GM12874 (cell line): Measurements from ENCODE around the gene FEV.

ENCODE experiments used
- TF ChIP-seq, protein P1 (sequence below): IDR thresholded peaks from 2 replicates; pipeline ENCODE4 v1.5.1; 2011; ENCODE audit warnings: low read depth, mild to moderate bottlenecking, control low read depth, low read length, moderate library complexity; ENCODE audit not compliant: insufficient read depth

The FEV gene

DNA sequence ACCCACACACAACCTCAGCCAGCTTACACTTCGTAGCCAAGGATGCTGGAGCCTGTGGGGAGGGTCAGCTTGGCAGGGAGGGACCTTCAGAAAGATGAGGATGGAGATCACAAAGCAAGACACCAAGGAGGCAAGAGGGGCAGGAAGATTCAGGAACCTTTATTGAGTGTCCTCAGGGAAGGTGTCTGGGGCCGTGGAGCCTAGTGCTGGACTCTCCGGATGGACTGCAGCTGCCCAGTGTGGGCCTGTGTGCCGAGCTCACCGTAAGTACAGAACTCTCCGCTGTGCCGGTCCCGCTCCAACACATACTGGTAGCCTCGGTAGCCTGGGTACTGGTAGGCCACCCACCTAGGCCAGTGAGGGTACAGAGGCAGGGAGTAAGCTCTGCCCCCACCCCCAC, 5.1 kb upstream of the FEV start:
- TF ChIP-seq, protein P1, sequence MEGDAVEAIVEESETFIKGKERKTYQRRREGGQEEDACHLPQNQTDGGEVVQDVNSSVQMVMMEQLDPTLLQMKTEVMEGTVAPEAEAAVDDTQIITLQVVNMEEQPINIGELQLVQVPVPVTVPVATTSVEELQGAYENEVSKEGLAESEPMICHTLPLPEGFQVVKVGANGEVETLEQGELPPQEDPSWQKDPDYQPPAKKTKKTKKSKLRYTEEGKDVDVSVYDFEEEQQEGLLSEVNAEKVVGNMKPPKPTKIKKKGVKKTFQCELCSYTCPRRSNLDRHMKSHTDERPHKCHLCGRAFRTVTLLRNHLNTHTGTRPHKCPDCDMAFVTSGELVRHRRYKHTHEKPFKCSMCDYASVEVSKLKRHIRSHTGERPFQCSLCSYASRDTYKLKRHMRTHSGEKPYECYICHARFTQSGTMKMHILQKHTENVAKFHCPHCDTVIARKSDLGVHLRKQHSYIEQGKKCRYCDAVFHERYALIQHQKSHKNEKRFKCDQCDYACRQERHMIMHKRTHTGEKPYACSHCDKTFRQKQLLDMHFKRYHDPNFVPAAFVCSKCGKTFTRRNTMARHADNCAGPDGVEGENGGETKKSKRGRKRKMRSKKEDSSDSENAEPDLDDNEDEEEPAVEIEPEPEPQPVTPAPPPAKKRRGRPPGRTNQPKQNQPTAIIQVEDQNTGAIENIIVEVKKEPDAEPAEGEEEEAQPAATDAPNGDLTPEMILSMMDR = no peak

DNA sequence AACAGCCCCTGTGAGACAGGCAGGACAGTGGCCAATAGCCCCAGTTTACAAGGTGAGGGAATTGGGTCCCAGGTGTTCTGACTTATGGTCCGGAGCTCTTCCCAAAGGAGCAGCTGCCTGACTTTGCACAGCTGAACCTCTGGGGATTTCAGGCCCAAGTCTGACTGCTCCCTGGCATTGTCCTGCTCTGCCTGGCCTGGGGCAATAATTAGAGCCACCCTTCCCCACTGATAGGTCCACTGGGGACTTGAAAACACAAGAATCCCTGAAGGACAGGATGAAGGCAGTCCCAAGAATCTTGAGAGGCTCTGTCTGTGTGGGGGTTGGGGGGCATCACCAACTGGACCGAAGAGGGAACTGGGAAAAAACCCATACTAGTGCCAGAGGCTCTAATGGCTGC, 3.7 kb upstream of the FEV start:
- TF ChIP-seq, protein P1 = no peak

DNA sequence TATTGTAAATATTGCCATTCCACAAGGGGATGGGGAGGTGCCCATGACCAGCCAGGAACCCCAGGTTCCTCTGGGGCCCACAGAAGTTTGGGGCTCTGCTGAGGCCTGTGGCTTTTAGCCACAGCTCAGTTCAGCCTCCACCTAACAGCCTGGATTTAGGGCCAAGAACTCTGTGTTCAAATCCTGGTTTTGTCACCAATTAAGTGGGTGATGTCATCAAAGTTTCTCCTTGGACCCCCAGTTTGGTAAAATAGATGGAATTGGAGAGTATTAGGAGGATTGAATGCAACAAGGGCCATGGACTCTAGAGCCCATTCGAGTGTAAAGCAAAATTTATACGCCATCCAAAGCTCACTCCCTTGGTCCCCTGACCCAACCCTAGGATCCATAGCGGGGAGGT, 3.2 kb upstream of the FEV start:
- TF ChIP-seq, protein P1 = no peak

DNA sequence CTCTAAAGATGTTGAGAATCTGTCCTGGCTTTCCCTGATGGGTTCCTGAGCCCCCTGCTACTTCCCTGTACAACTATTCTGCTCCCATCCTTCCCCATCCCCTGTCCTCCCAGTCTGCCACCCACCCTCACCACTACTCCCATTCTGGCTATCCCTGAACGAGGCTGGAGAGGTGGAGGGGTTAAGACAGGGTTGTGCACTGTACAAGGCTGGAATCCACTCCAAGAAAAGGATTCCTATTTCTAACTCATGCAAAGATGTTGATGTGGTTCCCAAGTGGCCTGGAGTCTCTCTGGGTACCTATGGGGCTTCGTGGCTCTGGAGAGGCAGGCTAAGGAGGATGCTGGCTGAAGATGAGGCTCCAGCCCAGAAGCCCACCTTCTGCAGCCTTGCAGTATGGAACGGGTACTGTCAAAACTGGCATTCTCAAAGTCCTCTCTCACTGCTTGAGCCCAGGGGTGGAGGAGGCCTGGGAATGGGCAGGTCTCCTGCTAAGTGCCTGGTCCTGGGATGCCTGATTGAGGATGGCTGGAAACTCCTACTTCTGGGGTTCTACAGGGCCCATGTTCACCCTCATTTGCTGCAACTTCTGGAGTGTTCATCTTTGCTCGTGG, 1.3 kb upstream of the FEV start:
- TF ChIP-seq, protein P1 = no peak

DNA sequence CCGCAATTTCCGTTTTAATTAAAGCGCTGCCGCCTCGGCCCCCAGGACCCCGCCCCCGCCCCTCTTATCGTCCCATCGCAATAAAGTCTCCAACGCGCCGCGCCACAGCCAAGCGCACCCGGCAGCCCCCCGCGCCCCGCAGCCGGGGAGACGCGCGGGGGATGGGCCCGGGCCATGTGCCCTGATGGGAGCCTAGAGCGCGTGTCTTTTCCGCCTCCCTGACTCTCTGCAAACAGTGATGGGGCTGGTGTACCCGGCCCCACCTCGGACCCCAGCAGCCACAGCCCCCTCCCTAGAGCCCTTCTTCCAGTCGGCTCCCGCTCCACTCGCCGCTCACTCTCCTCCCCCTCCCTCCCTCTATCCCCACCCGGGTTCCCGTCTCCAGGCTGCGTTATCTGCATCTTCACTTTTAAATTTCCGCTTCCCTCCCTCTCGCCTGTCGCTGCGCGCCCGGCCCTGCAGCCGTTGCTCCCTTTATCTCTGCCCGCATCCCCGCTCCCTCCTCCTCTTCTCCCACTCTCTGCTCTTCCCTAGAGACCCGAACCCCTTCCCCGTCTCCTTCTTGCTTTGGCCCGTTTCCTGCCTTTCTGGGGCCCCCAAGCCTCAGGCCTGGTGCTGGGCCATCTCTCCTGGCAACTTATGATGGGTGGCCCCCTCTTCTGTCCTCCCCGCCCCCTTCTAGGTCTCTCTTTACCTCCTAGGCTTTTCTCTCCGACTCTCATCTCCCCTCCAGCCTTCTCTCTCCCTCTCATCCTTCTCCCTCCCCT, 524 bp upstream of the FEV start:
- TF ChIP-seq, protein P1 = no peak

DNA sequence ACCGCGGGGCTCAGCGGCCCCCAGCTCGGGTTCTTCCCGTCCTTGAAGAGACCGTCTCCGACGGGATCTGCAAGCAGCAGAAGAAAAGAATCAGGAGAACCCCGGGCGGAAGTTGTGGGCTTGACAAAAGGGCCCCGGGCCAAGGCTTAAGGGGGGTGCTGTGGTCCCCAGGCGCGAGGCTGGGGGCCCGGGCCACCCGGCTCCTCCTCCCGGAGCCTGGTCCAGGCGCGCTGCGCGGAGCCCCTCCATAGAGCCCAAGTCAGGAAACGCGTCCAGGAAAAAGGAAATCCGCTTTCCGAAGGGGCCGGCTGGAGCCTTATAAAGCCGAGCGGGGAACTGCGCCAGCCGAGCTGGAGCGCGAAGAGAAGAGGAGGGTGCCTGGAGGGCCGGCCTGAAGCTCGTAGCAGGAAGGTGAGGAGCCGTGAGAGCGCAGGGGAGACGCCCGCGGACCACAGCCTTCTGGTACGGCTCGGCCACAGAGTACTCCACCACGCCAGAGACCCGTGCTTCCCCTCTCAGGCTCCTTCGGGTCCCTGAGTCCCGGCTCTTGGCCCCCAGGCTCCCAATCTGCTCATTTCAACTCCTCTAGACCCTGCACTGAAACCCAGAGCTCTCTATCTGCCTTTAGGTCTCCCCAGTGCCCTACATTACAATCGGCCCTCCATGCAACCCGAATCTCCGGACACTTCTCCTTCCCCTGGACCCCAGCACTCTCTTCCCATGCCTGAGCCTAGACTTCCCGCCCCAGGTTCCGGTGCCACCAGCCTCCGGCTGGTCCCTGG, 554 bp downstream of the FEV start:
- TF ChIP-seq, protein P1 = no peak

DNA sequence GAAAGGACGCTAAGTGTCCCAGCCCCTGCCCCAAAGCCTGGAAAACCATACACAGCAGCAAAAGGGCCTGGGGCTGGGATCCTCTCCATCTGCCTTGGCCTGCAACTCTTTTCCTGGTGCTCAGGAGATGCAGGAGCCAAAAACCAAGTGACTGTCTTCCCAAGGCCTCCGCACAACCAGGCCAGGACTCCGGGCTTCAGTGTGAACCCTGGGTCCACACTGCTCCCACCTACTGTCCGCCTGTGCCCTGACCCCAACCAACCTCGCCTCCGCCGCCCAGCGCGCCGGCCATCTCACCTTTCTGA, 1.1 kb downstream of the FEV start:
- TF ChIP-seq, protein P1 = no peak
